GM19395 (cell line): ENCODE data around the gene H19.

Experiments used
- ATAC-seq: cut with Tn5 transposase; IDR thresholded peaks from one replicate; pipeline ENCODE4 v1.9.1; 2021; ENCODE audit warnings: mild to moderate bottlenecking, moderate library complexity; ENCODE audit not compliant: unreplicated experiment

H19 gene

DNA sequence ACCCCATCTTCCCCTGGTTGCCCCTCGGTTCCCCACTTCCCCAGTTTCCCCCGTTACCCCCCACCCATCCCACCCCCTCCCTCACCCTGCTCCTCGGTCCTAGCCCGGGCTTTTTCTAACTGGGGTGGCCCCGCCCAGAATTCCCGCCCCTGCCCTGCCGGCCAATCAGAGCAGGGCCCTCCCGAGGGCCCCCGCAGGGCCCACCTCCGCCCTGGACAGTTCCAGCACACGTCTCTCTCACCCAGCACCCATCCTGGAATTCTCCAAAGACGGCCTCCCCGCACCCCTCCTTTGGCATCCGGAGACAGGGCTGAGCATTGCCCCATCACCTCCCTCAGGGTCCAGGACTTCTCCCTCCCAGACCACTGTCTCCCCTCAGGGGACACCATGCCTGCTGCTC lies at the start of gene H19:
Gene H19, minus strand, starts transcription at position 88 of the 400 bp plus-strand sequence.
- no peak for ATAC-seq

DNA sequence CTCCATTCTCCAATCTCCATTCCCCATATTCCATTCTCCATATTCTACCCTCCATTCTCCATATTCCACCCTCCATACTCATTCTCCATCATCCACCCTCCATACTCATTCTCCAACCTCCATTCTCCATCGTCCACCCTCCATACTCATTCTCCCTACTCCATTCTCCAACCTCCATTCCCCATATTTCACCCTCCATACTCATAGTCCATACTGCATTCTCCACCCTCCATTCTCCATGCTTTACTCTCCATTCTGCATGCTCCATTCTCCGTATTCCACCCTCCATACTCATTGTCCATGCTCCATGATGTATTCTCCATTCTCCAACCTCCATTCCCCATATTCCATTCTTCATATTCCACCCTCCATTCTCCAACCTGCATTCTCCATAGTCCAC lies 44.3 kb upstream of the H19 start:
- no peak for ATAC-seq

DNA sequence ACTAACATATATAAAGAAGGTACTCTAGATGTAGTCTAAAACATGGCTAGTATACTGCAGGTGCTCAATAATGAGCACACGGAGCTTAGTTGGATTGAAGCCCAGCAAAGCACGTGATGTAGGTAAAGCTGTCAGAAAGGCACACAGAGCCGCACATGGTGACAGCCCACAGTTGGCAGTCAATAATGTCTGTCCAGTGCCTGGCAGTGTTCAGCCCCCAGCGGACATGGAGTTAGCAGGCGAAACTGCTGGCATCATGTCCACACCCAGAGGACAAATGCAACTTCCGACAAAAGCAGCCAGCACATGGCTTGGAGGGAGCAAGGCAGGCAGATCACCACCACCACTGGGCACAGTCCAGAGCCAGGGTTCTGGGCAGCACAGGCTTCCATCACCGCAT lies 43.5 kb upstream of the H19 start:
- no peak for ATAC-seq

DNA sequence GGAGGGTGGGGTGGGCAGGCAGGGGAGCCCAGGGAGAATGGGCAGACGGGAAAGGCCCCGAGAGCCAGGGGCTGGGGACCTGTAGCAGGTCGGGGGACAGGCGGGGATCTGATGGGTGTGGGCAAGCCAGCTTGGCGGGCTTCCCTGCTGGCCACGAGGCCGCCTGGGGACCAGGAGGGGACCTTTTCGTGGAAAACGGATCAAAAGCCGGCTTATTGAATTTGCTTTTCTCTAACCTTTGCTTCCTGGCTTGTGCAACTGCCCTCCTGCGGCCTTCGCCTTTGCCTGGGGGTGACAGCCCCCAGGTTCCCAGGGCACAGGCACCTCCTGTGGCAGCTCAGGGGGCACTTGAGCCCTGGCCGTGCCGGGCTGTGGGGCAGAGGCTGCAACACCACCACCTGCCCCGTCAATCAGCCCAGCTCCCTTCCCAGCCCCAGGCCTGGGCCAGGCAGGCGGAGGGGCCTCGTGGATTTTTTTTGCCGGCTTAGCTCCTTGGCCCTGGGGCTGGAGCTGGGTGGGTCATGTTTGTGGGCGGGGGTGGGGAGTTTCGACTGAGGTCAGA lies 41.6 kb upstream of the H19 start:
- no peak for ATAC-seq

DNA sequence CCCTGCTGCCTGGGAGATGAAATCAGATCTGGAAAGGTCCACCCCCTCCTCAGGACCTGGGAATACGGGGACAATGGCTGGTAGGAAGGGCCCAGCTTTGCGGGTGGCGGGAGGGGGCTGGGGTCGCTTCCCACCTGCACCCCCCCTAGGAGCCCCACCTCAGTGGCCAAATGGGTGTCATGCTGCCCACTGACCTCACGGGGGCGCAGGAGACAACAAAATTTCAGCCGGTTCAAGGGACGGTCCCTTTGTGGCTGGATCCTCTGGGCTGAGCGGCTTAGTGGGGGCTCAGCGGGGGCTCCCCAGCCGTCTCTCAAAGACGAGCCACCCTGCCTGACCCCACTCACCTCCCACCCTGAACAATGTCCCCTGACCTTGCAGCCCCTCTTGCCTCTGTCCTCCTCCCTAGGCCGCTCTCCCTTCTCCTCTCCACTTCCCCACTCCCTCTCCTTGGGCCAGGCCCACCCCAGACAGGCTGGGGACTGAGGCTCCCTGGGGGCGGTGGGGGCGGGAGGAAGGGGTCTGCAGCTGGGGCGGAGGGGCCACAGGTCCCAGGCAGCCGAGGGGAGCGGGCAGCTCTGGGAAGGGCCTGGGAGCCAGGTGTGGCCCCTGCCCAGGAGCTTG lies 39.3 kb upstream of the H19 start:
- no peak for ATAC-seq

DNA sequence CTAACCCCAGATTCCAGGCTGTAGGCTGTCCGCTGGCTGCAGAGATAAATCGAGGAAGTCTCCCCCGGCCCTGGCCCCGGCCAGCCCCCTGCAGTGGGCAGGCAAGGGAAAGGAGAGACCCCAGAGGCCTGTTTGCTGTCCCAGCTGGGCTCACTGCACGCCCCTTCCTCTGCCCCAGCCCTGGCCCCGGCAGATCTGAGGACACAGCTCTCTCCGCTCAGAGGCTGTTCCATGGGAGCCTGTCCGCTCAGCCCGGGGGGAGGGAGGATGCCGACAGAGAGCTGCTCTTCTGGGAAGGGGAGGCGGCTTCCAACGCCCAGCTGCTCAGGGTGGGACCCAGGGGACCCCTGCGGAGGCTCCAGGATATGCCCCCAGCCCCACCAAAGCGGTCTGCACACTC lies 37.7 kb upstream of the H19 start:
- ATAC-seq, result no peak

DNA sequence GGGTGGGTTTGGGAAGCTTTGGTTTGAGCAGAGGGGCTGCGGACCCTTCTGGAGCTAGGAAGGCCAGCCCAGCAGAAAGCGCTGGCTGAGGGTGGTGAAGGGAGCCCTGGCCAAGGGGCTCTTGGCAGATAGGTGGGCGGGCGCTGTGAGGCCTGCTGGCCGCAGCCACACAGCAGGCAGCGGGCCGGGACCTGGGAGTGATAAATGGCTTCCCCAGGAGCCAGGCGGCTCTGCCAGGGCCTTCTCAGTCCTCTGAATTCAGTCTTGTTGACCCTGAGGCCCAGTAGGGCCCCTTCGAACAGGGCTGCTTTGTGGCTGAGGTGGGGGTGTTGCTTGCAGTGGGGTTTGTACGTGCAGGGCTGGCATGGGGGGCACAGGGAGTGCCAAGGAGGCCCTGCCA lies 33.4 kb upstream of the H19 start:
- ATAC-seq, result no peak

DNA sequence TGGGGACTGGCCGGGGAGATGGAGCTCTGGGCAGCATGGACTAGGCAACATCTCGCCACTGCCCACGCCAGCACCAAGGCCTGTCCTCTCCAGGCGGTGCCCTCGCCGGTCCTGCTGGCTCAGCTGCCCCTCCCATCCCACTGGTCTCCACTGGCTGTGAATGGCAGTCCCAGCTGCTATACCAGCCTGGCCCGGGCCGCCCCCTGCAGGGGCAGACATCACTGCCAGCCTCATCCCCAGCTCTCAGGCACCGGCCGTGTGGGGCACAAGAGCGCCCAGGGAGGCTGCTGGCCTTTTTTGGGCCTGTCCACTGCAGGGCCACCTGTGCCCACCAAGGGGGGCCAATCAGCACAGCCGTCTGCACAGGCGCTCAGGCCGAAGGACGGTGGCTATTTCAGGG lies 30.1 kb upstream of the H19 start:
- ATAC-seq, result no peak

DNA sequence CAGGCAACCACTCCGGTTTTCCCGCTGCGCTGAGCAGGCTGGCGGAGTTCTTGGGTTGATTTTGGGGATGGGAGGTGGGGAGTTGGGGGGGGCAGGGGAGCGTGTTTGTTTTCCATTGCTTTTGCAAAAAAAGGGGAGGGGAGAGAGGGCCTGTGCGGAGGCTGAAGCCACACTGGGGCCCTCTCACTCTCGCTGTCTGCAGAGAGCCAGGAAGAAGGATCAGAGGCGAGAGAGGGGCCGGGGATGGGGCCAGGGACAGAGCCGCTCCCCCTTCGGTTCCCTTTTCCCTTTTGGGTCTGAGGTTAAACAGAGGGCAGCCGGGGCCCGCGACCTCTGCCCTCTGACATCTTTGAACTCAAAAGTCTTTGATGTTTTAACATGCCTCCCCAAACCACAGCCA lies 17.4 kb upstream of the H19 start:
- no peak for ATAC-seq

DNA sequence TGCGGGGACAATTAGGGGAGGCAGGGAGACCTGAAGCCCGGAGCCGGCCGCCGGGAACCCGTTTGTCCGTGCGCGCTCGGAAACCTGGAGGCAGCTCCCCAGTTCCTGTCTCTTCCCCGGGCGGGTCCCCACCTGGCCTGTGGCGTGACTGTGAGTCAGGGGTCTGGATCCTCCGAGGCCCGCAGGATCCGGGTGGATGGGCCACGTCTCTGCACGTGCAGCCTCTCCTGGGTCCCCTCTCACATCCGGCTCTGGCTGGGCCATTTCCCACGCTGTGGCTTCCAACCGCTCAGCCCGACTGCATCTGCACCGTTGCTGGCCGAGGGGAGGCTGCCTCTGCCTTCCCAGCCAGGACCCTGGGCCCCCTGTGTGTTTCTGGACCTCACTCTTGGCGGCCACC lies 14.8 kb upstream of the H19 start:
- no peak for ATAC-seq

DNA sequence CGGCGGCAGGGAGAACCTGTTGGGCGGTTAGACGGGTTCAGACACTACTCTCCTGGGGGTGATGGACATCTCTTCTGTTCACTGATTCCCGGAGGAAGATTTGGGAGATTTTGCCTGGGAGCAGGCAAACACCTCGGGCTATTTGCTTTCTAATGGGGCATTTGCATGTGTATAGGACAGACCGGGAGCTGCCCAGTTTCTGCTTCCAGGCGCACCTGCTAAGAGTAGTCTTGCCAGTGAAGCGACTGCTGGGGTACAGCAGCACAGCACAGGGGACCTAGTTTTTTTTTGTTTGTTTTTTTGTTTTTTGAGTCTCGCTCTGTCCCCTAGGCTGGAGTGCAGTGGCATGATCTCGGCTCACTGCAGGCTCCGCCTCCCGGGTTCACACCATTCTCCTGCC lies 6.8 kb upstream of the H19 start:
- ATAC-seq, result no peak

DNA sequence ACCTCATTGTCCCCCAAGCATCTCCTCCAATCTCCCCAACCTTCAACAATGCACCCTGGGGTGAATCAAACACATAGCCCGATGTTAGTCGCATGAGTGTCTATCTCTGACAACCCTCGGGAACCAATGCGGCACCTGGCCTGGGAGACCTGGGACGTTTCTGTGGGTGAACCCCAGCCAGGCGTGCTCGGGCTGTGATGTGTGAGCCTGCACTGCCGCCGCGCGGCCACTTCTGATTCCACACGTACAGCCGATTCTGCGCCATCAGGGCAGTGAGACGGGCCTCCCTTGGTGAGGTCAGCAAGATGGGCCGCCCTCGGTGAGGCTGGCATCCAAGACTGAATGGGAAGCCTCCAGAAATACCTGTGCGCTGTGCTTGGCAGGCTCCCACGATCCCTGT lies 5.2 kb upstream of the H19 start:
- ATAC-seq, result no peak

DNA sequence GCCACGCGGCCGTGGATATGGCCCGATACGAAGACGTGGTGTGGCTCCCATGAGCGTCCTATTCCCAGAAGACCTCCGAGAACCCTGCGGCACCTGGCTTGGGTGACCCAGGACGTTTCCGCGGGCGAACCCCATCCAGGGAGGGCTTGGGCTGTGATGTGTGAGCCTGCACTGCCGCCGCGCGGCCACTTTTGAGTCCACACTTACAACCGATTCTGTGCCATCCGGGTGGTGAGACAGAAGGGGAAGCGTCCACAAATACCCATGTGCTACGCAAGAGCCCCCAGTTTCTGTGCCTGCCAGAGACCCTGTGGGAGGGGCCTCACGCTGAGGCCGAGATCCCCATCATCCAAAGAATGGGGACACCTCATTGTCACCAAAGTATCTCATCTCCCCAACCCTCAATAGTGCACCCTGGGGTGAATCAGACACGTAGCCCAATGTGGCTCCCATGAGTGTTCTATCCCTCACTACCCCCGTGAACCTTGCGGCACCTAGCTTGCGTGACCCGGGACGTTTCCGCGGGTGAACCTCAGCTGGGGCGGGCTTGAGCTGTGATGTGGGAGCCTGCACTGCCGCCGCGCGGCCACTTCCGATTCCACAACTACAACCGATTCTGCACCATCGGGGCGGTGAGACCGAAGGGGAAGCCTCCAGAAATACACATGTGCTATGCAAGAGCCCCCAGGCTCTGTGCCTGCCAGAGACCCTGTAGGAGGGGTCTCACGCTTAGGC lies 4.6 kb upstream of the H19 start:
- no peak for ATAC-seq

DNA sequence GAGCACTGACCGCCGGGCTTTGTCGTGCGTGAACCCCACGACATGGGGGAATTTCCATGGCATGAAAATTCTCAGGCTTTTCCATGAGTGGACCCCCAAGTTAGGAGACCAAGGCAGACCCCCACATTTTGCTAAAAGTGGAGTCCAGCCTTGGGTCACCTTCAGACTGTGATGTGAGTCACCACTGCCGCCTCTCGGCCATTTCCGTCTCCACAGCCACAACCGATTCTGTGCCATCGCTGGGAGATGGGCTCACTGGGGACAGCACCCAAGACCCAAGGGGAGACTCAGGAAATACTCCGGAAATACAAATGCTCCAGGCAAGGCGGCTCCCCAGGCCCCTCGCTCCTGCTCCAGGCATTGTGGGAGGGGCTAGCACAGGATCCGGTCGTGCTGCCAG lies 1.2 kb upstream of the H19 start:
- no peak for ATAC-seq

DNA sequence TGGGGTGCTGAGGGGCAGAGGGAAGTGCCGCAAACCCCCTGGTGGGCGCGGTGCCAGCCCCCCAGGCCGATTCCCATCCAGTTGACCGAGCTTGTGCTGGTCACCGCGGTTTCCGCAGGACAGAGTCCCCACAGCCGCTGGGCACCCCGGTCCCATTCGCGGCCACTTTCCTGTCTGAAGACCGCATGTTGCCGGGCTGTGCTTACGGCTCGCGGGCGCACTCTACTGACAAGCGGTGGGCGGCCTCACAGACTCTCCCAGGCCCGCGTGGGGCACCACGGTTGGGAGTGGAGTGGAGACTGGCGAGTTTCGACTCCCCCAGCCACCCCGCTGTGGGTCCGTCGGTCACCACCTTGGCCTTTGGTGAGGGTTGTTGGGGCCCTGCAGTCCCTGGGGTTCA lies 648 bp upstream of the H19 start:
- no peak for ATAC-seq

DNA sequence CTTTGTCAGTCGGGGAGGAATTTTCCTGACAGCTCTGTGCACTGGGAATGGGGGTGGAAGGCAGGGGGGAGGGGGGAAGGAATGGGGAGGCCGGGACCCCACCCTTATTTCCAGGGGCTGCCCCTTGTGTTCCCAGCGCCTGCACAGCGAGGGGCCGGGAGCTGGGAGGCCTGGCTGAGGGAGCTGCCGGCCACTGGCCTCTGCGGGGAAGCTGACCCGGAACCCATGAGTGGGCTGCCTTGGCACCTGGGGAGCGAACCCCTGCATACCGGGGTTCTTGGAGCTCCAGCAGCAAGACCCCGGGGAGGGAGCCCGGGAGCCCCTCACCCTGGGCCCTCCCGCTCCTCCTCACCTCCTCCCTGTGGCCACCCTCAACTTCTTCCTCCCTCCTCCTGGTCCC lies 3.5 kb downstream of the H19 start:
- no peak for ATAC-seq

DNA sequence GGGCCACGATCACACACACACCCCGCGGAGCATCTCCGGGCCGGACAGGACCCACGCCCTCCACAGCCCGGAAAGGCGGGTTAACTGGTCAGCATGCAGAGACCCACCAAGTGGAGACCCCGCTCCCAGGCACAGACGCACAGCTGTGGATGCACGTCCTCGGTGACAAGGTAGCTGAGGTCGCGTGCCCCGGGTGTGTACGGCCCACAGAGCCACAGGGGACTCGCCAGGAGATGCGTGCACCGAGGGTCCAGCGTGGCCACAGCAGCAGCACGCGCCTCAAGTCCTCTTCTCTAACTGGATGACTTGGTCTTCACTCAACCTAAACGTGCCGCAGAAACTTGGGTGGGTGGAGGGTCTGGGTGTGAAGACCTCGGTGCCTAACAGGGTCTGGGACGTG lies 5.5 kb downstream of the H19 start:
- no peak for ATAC-seq

DNA sequence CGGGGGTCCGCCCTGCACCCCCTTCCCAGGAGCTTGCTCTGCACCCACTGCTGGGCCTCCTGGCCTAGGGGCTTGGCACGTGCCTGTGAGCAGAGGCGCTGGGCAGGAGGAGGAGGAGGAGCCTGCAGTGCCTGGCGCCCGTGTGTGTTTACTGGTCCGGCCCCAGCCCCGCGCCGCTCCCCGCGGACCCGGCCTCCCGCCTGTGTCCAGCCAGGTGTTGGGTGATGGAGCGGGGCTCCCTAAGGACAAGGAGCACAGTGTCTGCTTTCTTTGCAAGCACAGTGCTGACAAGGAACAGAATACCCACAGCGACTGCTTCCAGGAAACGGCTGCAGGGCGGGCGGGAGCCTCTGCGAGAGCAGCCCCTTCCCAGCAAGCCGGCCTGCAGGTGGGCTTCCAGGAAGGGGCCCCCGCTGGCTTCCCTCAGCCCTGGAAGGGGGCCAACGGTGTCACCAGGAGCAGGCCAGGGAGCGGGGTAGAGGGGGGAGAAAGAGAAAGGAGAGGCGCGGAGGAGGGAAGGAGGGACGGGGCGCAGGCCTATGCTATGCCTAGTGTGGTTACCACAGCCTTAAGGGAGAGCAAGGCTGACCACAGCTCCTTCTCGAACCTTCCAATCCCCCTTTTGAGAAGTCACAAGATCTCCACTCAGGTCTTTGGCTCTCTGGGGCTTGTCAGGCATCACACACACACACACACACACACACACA lies 6.6 kb downstream of the H19 start:
- ATAC-seq, result no peak

DNA sequence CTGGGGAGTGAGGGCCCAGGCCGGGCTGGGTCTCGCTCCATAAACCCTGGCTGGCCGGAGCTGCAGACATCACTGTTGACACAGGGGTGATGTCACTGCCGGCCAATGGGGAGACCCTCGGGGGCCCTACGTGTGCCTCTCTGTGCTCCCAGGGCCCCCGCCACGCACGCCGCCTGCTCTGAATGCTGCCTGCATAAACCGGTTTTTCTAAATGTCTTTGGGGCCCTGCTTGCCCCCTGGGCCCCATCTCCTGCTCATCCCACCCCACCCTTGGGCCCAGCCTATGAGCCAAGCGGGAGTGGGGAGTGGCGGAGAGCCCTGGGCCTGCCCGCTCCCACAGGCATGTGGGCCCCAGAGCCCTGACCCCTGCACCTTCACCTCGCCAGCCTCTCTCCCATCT lies 7.7 kb downstream of the H19 start:
- ATAC-seq, result no peak

DNA sequence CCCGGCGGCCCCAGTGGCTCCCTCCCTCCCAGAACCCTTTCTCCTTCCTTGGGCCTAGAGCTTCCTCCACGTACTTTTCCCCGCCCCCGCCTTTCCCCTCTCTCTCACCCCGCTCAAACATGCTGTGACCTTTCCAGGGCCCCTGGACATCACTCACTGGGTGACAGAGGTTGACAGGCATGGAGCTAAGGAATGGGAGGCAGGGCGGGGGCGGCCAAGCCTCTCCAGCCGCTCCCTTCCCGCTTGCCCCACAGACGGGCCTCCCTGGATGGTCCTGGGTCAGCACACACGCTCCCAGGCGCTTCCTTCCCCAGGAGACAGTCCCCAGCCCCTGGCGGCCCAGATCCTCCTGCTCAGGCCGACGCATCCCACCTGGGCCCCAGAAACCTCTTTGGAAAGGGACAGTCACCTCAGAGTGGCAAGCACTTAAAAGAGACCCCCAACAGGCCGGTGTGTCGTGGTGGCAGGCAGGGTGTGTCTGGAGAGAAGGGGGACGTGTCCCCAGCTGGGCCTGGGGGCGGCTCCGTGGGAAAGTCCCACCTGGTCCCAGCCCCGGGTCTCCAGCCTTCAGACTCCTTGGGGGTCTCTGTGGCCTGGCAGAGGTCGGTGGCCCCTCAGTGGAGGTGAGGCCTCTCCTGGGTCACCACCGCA lies 8.8 kb downstream of the H19 start:
- no peak for ATAC-seq

DNA sequence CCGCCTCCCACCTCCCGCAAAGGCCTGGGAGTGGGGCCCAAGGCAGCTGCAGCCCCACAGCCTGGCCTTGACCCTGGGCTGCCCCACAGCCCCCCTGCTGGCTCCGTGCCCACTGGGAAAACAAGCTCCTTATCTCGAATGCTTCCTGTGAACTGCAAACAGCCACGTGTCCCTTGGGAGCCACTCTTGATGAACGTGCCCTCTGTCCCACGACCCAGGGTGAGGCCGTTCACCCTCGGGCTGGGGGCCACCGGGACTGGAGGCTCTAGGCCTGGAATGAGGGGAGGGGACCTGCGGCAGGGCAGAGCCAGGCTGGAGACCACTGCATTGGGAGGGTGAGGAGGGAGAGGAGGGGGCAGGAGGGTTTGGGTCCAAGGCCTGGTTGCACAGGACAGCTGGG lies 9.5 kb downstream of the H19 start:
- ATAC-seq, result no peak

DNA sequence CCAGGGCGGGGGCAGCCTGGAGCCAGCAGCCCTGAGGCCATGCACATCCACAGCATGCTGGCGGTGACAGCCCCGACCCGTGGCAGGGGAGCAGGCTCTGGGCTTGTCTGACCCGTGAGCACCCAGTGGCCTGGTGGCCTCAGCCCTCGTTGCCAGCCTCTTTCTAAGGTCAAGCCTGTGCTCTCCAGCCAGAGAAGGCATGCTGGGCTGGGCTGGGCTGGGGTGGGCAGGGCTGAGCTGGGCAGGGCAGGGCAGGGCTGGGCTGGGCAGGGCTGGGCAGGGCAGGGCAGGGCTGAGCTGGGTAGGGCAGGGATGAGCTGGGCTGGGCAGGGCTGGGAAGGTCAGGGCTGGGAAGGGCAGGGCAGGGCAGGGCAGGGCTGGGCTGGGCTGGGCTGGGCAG lies 10.6 kb downstream of the H19 start:
- no peak for ATAC-seq
